GM10266 (cell line): ENCODE results near the gene MUSK.

Source experiments
- DNase-seq: peaks from one replicate; pipeline ENCODE4 v3.0.0; 2012; ENCODE audit errors: extremely low spot score
- TF ChIP-seq, protein P1 (sequence below): IDR thresholded peaks from 2 replicates; pipeline ENCODE4 v1.5.1; 2012; ENCODE audit warnings: mild to moderate bottlenecking, low read depth; ENCODE audit not compliant: control insufficient read depth, insufficient read depth; ENCODE audit errors: missing control alignments

MUSK gene

GRCh38 chr9:110655754-110656641 is 12.6 kb upstream of the MUSK start:
- DNase-seq: no peak
- TF ChIP-seq, protein P1, sequence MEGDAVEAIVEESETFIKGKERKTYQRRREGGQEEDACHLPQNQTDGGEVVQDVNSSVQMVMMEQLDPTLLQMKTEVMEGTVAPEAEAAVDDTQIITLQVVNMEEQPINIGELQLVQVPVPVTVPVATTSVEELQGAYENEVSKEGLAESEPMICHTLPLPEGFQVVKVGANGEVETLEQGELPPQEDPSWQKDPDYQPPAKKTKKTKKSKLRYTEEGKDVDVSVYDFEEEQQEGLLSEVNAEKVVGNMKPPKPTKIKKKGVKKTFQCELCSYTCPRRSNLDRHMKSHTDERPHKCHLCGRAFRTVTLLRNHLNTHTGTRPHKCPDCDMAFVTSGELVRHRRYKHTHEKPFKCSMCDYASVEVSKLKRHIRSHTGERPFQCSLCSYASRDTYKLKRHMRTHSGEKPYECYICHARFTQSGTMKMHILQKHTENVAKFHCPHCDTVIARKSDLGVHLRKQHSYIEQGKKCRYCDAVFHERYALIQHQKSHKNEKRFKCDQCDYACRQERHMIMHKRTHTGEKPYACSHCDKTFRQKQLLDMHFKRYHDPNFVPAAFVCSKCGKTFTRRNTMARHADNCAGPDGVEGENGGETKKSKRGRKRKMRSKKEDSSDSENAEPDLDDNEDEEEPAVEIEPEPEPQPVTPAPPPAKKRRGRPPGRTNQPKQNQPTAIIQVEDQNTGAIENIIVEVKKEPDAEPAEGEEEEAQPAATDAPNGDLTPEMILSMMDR: no peak

- TF ChIP-seq, protein P1: no peak
- DNase-seq: no peak
These were observed 8.6 kb upstream of the MUSK start for GRCh38 chr9:110659891-110660541.

DNA sequence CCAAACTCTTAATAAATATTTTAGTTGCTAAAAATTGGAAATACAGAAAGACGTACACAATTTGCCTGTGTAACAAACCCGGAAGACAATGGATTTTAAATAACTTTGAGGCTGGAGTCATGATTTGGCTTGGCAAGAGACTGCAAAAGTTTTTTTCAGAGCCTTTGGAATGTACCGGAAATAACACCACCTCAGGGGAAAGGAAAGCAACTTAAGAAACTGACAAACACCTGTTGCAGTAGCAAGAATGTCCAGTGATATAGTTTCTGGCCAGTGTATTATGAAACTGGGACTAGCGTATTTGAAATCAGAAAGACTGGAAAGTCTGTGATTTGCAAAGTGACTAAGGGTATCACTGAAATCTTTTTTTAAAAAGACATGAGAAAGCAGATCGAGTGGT is 842 bp downstream of the MUSK start:
- DNase-seq: no peak
- TF ChIP-seq, protein P1: no peak

DNA sequence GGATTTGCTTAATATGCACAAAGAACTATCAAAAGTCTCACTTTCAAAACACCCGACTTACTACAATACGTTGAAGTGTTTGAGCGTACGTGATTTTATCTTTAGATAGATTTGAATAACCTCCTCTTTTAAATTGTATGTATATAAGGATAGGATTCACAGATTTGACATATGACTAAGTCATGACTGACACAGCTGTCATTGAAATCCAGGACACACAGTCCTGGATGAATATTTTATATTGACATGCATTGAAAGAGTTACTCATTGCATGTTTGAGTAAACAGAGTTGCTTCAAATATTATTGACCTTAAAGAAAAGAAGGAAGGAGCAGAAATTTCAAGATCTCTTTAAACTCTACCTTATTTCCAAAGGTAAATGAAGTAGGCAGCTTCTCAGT is 3.3 kb downstream of the MUSK start:
- TF ChIP-seq, protein P1: no peak
- DNase-seq: no peak

DNA sequence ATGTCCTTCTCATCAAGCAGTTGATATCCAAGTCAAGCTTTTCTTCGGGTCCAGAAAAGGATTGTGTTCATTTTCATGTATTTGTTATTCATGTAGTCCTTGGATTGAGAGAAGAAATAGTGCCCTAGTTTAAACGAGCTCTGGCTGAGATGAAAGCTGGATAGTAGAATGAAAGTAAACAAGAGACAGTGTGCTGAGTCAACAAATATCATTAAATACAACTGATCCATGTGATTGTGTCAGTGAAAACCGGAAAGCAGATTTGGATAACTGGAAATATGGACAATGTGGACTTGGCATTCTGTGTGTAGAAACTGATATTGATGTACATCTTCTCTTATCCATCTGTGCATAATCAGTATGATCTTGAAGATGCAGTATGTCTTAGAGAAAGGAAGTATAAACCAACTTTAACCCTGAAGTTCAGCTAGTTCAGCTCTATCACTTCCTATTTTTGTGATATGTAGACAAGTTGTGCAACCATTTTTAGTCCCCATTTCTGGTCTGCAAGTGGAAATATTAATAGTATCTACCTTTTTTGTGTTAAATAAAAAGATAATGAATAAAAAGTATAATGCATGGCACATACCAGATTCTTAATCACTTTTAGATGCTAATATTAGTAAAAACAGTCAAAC is 4.4 kb downstream of the MUSK start:
- TF ChIP-seq, protein P1: no peak

DNA sequence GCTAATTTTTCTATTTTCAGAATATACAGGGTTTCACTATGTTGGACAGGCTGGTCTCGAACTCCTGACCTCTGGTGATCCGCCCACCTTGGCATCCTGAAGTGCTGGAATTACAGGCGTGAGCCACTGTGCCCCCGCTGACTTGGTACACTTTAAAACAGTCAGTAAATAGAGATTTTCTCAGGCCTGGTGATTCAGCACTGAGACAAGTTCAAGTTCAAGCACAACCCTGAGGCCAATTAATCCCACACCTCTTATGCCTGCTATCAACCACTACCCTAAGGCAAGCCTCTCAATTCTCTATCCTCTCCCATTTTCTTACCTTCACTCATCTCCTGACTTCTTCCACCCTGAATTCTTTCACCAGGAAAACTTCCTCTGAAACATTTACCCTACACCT is 18.9 kb downstream of the MUSK start:
- TF ChIP-seq, protein P1: no peak
- DNase-seq: no peak

More for the DNA sequence above, 4.4 kb downstream of the MUSK start:
- no peak for DNase-seq

GRCh38 chr9:110688329-110688728 is 19.7 kb downstream of the MUSK start:
- DNase-seq: no peak

More at GRCh38 chr9:110688329-110688728, 19.7 kb downstream of the MUSK start:
- TF ChIP-seq, protein P1: no peak
